HCT116 (cell line): Measurements from ENCODE around the gene ERC2. TPM values are rescaled to one million over a fixed set of nuclear protein-coding genes. Genes with fewer than 3 reads are reported as not detected.

Experiments
- ATAC-seq: fragments of 200-7000 bp; cut with Tn5 transposase; 2 replicates; pipeline ENCODE4 v1.9.1; 2020; ENCODE audit warnings: mild to moderate bottlenecking, moderate library complexity
- BruUV-seq: library from RNA; stranded (reverse); fragments of 400-500 nt; replicated peaks from 2 replicates; lab custom pipeline; 2021; lab: Mats Ljungman, UMichigan
- CTCF ChIA-PET: fragments of 300-600 bp; sonication (Branson Sonifier 250); formaldehyde crosslinking; loops from one replicate; lab custom pipeline; 2021; ENCODE audit warnings: antibody characterized with exemption; lab: Charles Lee
- POLR2A ChIA-PET: fragments of 300-600, 350-600 bp; sonication (Branson Sonifier 250); formaldehyde crosslinking; loops from one replicate; lab custom pipeline; 2021; ENCODE audit warnings: antibody characterized with exemption; lab: Charles Lee
- RAD21 ChIA-PET, 2 experiments: fragments of 300-600 bp; sonication (Branson Sonifier 250); formaldehyde crosslinking; loops; one replicate each; lab custom pipeline; 2023; ENCODE audit warnings: low total read pairs in 2 of 2; ENCODE audit not compliant: uncharacterized antibody in 2 of 2, unreplicated experiment in 2 of 2, low non-redundant PET in 1 of 2; lab: Charles Lee
- DNase-seq: peaks from one replicate; pipeline ENCODE4 v3.0.0-alpha.2; 2010; ENCODE audit warnings: low read depth, low spot score
- H2AFZ ChIP-seq: fragments of 200-600 bp; shearing (Covaris generic), sonication (generic); 2 replicates; pipeline ENCODE4 v1.6.1; 2017; ENCODE audit warnings: low read depth, mixed run types, mixed read lengths, antibody characterized with exemption, low read length; ENCODE audit not compliant: poor library complexity, severe bottlenecking
- H3K27ac ChIP-seq: 2 replicates; pipeline ENCODE4 v1.5.1; 2012; ENCODE audit warnings: low read depth, low read length
- H3K27me3 ChIP-seq: fragments of 200-600 bp; sonication (generic); 2 replicates; pipeline ENCODE4 v1.6.1; 2016; ENCODE audit warnings: mixed run types, low read length, mixed read lengths; ENCODE audit not compliant: insufficient read depth
- H3K36me3 ChIP-seq, 2 experiments: fragments of 200-500 bp in 1 of 2; fragments of 200-600 bp in 1 of 2; sonication (Bioruptor generic) in 1 of 2; sonication (generic) in 1 of 2; 2 replicates each; pipeline versions ENCODE4 v1.5.1 to v1.6.1; 2014 to 2016; ENCODE audit warnings: low read length in 2 of 2, inconsistent platforms in 1 of 2, mixed read lengths in 1 of 2, mixed run types in 1 of 2; ENCODE audit not compliant: insufficient read depth in 2 of 2, control insufficient read depth in 1 of 2
- H3K4me1 ChIP-seq, 2 experiments: fragments of 200-600 bp in 1 of 2; sonication (generic) in 1 of 2; 2 replicates each; pipeline versions ENCODE4 v1.5.1 to v1.6.1; 2012 to 2017; ENCODE audit warnings: low read length in 2 of 2, inconsistent platforms in 1 of 2, mild to moderate bottlenecking in 1 of 2, mixed read lengths in 1 of 2, mixed run types in 1 of 2, moderate library complexity in 1 of 2; ENCODE audit not compliant: insufficient read depth in 2 of 2, control insufficient read depth in 1 of 2
- H3K4me2 ChIP-seq: fragments of 200-600 bp; sonication (generic); 2 replicates; pipeline ENCODE4 v1.6.1; 2017; ENCODE audit warnings: mixed run types, low read length, mixed read lengths
- H3K4me3 ChIP-seq, 2 experiments: fragments of 200-600 bp in 1 of 2; sonication (generic) in 1 of 2; replicated peaks in 1 of 2; 2 replicates each; pipeline ENCODE4 v1.5.1; 2011 to 2016; ENCODE audit warnings: low read length in 2 of 2, control low read depth in 1 of 2, low read depth in 1 of 2, mild to moderate bottlenecking in 1 of 2, mixed read lengths in 1 of 2, mixed run types in 1 of 2
- H3K79me2 ChIP-seq: fragments of 200-600 bp; sonication (generic); 2 replicates; pipeline ENCODE4 v1.6.1; 2017; ENCODE audit warnings: mild to moderate bottlenecking, mixed run types, low read length, moderate library complexity, mixed read lengths; ENCODE audit not compliant: insufficient read depth
- H3K9ac ChIP-seq: fragments of 200-600 bp; sonication (generic); 2 replicates; pipeline ENCODE4 v1.6.1; 2016; ENCODE audit warnings: low read length, mixed read lengths
- H3K9me2 ChIP-seq: fragments of 200-600 bp; sonication (generic), shearing (Covaris generic); 2 replicates; pipeline ENCODE4 v1.6.1; 2017; ENCODE audit warnings: mixed run types, mild to moderate bottlenecking, moderate library complexity; ENCODE audit not compliant: insufficient read depth
- H3K9me3 ChIP-seq, 2 experiments: fragments of 200-500 bp in 1 of 2; fragments of 200-600 bp in 1 of 2; sonication (Bioruptor generic) in 1 of 2; sonication (generic) in 1 of 2; 2 replicates each; pipeline ENCODE4 v1.6.1; 2014 to 2017; ENCODE audit warnings: low read length in 2 of 2, mixed read lengths in 2 of 2, inconsistent platforms in 1 of 2, low read depth in 1 of 2, mild to moderate bottlenecking in 1 of 2, mixed run types in 1 of 2, moderate library complexity in 1 of 2; ENCODE audit not compliant: control insufficient read depth in 1 of 2, insufficient read depth in 1 of 2
- H4K20me1 ChIP-seq: fragments of 200-600 bp; sonication (generic), shearing (Covaris generic); 2 replicates; pipeline ENCODE4 v1.6.1; 2017; ENCODE audit warnings: mixed run types, mild to moderate bottlenecking, moderate library complexity; ENCODE audit not compliant: insufficient read depth
- CBX3 ChIP-seq: IDR thresholded peaks from 2 replicates; pipeline ENCODE4 v1.6.1; 2012; ENCODE audit warnings: low read depth
- EGR1 ChIP-seq: IDR thresholded peaks from 2 replicates; pipeline ENCODE4 v1.6.1; 2012; ENCODE audit warnings: low read depth
- ELF1 ChIP-seq: IDR thresholded peaks from 2 replicates; pipeline ENCODE4 v1.6.1; 2012; ENCODE audit warnings: low read depth, borderline replicate concordance
- EZH2 ChIP-seq: fragments of 200-600 bp; sonication (generic); IDR thresholded peaks from 2 replicates; pipeline ENCODE4 v1.6.1; 2017; ENCODE audit warnings: antibody characterized with exemption, mixed run types
- FOSL1 ChIP-seq: IDR thresholded peaks from 2 replicates; pipeline ENCODE4 v1.6.1; 2012; ENCODE audit warnings: low read depth
- POLR2A ChIP-seq: IDR thresholded peaks from 2 replicates; pipeline ENCODE4 v1.7.0; 2011; ENCODE audit warnings: borderline replicate concordance; ENCODE audit not compliant: insufficient read depth, insufficient read length; ENCODE audit errors: extremely low read depth
- RAD21 ChIP-seq: IDR thresholded peaks from 2 replicates; pipeline ENCODE4 v1.6.1; 2012; ENCODE audit warnings: low read depth, mild to moderate bottlenecking
- SIN3A ChIP-seq: IDR thresholded peaks from 2 replicates; pipeline ENCODE4 v1.6.1; 2012; ENCODE audit warnings: low read depth
- SP1 ChIP-seq: IDR thresholded peaks from 2 replicates; pipeline ENCODE4 v1.6.1; 2012; ENCODE audit warnings: low read depth
- SRF ChIP-seq: IDR thresholded peaks from 2 replicates; pipeline ENCODE4 v1.6.1; 2012; ENCODE audit warnings: low read depth
- TCF7L2 ChIP-seq: IDR thresholded peaks from 2 replicates; pipeline ENCODE4 v1.7.0; 2011; ENCODE audit warnings: borderline replicate concordance, inconsistent platforms; ENCODE audit not compliant: insufficient read depth, insufficient read length; ENCODE audit errors: extremely low read depth
- YY1 ChIP-seq: IDR thresholded peaks from 2 replicates; pipeline ENCODE4 v1.6.1; 2011; ENCODE audit warnings: low read length, low read depth, moderate library complexity, mild to moderate bottlenecking; ENCODE audit not compliant: insufficient replicate concordance; ENCODE audit errors: extremely low read depth
- ZFX ChIP-seq: fragments of 450-650 bp; IDR thresholded peaks from 2 replicates; pipeline ENCODE4 v1.6.1; 2017
- intact Hi-C: fragments of 100-400 bp; cut with micrococcal nuclease; formaldehyde crosslinking; loops from 2 replicates; pipeline ENCODE4 v1.10.0; 2022
- total RNA-seq: library from RNA; stranded (reverse); gene quantifications from one replicate; pipeline ENCODE4 v1.2.1, GENCODE V29; 2021; ENCODE audit not compliant: unreplicated experiment
- TF ChIP-seq, protein P1 (sequence below): IDR thresholded peaks from 2 replicates; pipeline ENCODE4 v1.6.1; 2012; ENCODE audit warnings: low read depth
- TF ChIP-seq, protein P2 (sequence below): IDR thresholded peaks from 2 replicates; pipeline ENCODE4 v1.6.1; 2012

Gene ERC2
- total RNA-seq, 1 experiment from 2014 or later = not detected

DNA sequence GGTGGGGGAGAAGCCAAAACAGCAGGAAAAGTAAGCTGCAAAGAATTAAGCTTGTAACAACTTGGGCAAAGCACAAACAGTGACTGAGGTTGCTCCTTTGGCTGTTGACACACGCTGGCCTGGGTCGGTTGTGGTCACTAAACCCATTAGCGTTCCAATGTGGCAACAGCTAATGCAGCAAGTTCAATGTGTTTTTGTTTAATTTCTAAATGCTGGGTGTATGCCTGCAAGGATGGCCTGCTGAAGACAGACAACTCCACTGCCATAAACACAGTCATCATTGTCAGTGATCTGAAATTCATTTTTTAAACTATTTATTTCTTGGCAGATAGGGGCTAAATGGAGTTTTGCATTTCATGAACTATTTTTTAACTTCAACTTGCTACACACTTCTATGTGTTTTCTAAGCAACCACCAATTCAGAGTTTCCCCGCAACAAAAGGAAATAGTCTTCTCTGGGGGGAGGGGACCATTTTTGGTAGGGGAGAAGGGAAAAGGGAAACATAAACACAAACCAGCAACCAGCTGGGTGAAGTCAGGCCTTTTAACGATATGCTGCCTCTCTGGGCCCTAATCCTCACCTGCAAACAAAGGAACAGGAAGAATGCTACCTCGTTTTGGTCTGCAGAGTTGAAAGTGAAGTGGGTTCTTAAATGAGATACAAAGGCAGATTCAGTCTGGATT is 946.4 kb downstream of the ERC2 start (continued):
- TF ChIP-seq, protein P1, sequence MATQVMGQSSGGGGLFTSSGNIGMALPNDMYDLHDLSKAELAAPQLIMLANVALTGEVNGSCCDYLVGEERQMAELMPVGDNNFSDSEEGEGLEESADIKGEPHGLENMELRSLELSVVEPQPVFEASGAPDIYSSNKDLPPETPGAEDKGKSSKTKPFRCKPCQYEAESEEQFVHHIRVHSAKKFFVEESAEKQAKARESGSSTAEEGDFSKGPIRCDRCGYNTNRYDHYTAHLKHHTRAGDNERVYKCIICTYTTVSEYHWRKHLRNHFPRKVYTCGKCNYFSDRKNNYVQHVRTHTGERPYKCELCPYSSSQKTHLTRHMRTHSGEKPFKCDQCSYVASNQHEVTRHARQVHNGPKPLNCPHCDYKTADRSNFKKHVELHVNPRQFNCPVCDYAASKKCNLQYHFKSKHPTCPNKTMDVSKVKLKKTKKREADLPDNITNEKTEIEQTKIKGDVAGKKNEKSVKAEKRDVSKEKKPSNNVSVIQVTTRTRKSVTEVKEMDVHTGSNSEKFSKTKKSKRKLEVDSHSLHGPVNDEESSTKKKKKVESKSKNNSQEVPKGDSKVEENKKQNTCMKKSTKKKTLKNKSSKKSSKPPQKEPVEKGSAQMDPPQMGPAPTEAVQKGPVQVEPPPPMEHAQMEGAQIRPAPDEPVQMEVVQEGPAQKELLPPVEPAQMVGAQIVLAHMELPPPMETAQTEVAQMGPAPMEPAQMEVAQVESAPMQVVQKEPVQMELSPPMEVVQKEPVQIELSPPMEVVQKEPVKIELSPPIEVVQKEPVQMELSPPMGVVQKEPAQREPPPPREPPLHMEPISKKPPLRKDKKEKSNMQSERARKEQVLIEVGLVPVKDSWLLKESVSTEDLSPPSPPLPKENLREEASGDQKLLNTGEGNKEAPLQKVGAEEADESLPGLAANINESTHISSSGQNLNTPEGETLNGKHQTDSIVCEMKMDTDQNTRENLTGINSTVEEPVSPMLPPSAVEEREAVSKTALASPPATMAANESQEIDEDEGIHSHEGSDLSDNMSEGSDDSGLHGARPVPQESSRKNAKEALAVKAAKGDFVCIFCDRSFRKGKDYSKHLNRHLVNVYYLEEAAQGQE = no peak

DNA sequence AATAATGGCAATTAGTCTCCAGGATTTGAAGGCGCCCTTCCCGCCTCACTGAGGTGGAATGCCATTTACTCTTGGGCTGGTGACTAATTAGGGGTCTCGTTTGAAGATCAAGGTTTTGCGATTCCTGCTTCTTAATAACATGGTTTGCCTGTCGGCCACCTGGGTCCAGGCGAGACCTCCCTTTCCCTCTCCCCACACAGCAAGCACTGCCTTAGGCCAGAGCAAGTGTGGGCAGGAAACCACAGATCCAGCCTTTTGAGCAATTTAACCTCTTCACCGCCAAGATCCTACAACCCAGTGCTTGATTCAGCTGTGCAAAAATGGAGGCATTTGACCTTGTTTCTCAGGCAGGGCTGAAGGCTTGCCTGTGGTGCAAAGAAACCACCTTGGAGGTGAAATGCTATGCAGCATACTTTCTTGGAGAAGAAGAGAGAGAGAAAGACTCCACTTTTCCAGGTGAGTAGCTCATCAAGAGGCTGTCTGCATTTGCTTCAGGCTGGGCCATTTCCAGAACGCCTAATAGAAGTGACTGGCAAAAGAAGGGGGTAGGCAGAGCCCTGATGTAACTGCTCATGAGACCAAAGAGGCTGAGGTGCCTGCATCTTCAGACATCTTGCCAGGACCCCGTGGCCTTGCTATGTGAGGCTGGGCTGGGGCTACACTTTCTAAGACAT is 947.1 kb downstream of the ERC2 start:
- Histone ChIP-seq H3K9me2 (no peaks in the 10 kb centered on the region), H3K27ac (no peak overlapping the region), H3K4me3 (no peak overlapping the region), H3K4me1 (no peaks in the 10 kb centered on the region), H3K27me3 (no peaks in the 10 kb centered on the region), H3K36me3 (no peaks in the 10 kb centered on the region), H3K9ac (no peak overlapping the region), H2AFZ (no peak overlapping the region), H3K79me2 (no peaks in the 10 kb centered on the region), H3K9me3 (peaks cover 0 to 15% of the 10 kb centered on the region in 2 experiments; a peak in 2 of 4 replicates), H3K4me2 (no peak overlapping the region), H4K20me1 (no peaks in the 10 kb centered on the region)
- ChIA-PET CTCF (no interaction called here), POLR2A (no interaction called here), RAD21 (no interaction called here)
- no peak for DNase-seq
- BruUV-seq = no TSS peak
- ATAC-seq = no peak
- intact Hi-C loops = no loop called here
- TF ChIP-seq ZFX (no peak), CBX3 (no peak), ELF1 (no peak), TCF7L2 (no peak), EGR1 (no peak), FOSL1 (no peak), SP1 (no peak), RAD21 (no peak), POLR2A (no peak), SRF (no peak), SIN3A (no peak), YY1 (no peak), EZH2 (no peak)
- TF ChIP-seq, protein P1 = no peak
- TF ChIP-seq, protein P2, sequence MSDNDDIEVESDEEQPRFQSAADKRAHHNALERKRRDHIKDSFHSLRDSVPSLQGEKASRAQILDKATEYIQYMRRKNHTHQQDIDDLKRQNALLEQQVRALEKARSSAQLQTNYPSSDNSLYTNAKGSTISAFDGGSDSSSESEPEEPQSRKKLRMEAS = no peak
